AG04450 (cell line): ENCODE measurements around the gene LONP2. TPM values are rescaled to one million over a fixed set of nuclear protein-coding genes. Genes with fewer than 3 reads are reported as not detected.
A peak's percentile ranks its signal among the peaks of the same experiment; 100 is the strongest.

ENCODE experiments used
- CTCF ChIA-PET: fragments of 300-600, 350-600 bp; formaldehyde crosslinking; extraction: SDS; loops from one replicate; lab custom pipeline; 2022; ENCODE audit warnings: antibody characterized with exemption, inconsistent platforms; lab: Charles Lee
- POLR2A ChIA-PET: fragments of 350-600 bp; formaldehyde crosslinking; extraction: SDS; loops from one replicate; lab custom pipeline; 2021; ENCODE audit warnings: antibody characterized with exemption, inconsistent platforms; lab: Yijun Ruan, JAX
- DNase-seq: peaks from one replicate; pipeline ENCODE4 v3.0.0-alpha.2; 2011; ENCODE audit warnings: low read depth, low spot score
- H3K27ac ChIP-seq: one replicate; pipeline ENCODE4 v1.5.1; 2012; ENCODE audit warnings: low read depth, low read length, control low read depth
- H3K27me3 ChIP-seq: one replicate; pipeline ENCODE4 v1.6.0; 2012; ENCODE audit warnings: low read length; ENCODE audit not compliant: control insufficient read depth, insufficient read depth
- H3K4me3 ChIP-seq: 2 replicates; pipeline ENCODE4 v1.5.1; 2011; ENCODE audit warnings: mild to moderate bottlenecking, low read depth, low read length, control low read depth
- H3K9me3 ChIP-seq: 2 replicates; pipeline ENCODE4 v1.5.1; 2012; ENCODE audit warnings: low read length; ENCODE audit not compliant: control insufficient read depth, insufficient read depth
- polyA plus RNA-seq: library from polyadenylated mRNA; depleted of rRNA; stranded (reverse); fragments of >200 nt; gene quantifications from 2 replicates; pipeline ENCODE4 v1.2.3, GENCODE V29; 2011
- TF ChIP-seq, protein P1 (sequence below): IDR thresholded peaks from 2 replicates; pipeline ENCODE4 v1.5.1; 2011; ENCODE audit warnings: low read depth, low read length, control low read depth, inconsistent platforms

LONP2 gene
- polyA plus RNA-seq, 1 experiment = 63.7 TPM

DNA sequence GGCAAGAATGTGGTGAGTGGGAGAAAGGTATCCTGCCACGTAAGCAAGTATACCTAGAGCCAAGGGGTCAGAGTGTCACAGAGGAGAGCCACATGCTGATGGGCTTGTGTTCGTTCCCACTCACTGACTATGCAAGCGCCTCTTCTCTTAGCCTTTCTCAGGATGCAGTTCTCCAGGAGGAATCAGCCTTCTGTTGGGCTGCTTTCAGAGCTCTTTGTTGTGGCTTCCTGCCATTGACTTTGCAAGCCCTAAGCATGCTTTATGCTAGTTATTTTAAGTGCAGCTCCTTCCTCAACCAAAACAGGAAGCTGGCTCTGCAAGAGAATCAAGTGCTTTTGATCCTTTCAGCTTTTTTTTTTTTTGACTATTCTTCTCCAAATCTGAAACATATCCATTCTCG, 74.5 kb downstream of the LONP2 start:
- no peak for DNase-seq
- POLR2A ChIA-PET = interaction anchor here (0.6 kb wide), 1 partner anchor 28 kb away, joined by 3 read pairs; no protein-coding TSS in a partner anchor
- no peak overlapping the region for H3K27ac ChIP-seq

DNA sequence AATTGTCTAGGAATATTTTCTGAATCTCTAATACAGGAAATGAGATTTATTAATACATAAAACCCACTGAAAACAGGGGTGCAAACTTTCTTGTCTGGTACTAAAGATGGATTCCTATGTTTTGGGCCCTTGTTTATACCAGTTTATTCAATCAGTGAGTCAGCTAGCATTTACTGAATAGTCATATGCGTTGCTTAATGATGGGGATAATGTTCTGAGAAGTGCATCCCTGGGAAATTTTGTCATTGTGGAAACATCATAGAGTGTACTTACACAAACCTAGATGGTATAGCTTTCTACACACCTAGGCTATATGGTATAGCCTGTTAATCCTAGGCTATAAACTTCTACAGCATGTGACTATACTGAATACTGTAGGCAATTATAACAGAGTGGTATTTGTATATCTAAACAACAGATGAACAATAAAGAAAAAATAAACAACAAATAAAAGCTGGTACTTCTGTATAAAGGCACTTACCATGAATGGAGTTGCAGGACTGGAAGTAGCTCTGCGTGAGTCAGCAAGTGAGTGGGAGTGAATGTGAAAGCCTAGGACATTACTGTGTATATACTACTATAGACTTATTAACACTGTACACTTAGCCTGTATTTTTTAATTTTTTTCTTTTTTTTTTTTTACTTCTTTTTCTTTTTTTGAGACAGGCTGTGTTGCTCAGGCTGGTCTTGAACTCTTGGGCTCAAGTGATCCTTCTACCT, 77.4 kb downstream of the LONP2 start:
- Histone ChIP-seq H3K27ac (peak overlapping the region; percentile 59), H3K4me3 (no peak overlapping the region), H3K9me3 (no peaks in the 10 kb centered on the region), H3K27me3 (no peaks in the 10 kb centered on the region)
- DNase-seq = no peak
- ChIA-PET POLR2A (interaction anchor here (0.6 kb wide), 1 partner anchor 52 kb away, joined by 3 read pairs; no protein-coding TSS in a partner anchor), CTCF (interaction anchor here (1.0 to 1.3 kb wide), 3 partner anchors 31 to 302 kb away, joined by 3 to 8 read pairs (median 3); no protein-coding TSS in a partner anchor)
- TF ChIP-seq, protein P1, sequence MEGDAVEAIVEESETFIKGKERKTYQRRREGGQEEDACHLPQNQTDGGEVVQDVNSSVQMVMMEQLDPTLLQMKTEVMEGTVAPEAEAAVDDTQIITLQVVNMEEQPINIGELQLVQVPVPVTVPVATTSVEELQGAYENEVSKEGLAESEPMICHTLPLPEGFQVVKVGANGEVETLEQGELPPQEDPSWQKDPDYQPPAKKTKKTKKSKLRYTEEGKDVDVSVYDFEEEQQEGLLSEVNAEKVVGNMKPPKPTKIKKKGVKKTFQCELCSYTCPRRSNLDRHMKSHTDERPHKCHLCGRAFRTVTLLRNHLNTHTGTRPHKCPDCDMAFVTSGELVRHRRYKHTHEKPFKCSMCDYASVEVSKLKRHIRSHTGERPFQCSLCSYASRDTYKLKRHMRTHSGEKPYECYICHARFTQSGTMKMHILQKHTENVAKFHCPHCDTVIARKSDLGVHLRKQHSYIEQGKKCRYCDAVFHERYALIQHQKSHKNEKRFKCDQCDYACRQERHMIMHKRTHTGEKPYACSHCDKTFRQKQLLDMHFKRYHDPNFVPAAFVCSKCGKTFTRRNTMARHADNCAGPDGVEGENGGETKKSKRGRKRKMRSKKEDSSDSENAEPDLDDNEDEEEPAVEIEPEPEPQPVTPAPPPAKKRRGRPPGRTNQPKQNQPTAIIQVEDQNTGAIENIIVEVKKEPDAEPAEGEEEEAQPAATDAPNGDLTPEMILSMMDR = no peak

More for the DNA sequence above, 74.5 kb downstream of the LONP2 start:
- H3K27me3 ChIP-seq = no peaks in the 10 kb centered on the region
- CTCF ChIA-PET = interaction anchor here (0.6 to 1.6 kb wide), 3 partner anchors 228 to 920 kb away, joined by 3 to 4 read pairs (median 3); no protein-coding TSS in a partner anchor
- H3K9me3 ChIP-seq = no peaks in the 10 kb centered on the region
- no peak overlapping the region for H3K4me3 ChIP-seq
- TF ChIP-seq, protein P1 = no peak

DNA sequence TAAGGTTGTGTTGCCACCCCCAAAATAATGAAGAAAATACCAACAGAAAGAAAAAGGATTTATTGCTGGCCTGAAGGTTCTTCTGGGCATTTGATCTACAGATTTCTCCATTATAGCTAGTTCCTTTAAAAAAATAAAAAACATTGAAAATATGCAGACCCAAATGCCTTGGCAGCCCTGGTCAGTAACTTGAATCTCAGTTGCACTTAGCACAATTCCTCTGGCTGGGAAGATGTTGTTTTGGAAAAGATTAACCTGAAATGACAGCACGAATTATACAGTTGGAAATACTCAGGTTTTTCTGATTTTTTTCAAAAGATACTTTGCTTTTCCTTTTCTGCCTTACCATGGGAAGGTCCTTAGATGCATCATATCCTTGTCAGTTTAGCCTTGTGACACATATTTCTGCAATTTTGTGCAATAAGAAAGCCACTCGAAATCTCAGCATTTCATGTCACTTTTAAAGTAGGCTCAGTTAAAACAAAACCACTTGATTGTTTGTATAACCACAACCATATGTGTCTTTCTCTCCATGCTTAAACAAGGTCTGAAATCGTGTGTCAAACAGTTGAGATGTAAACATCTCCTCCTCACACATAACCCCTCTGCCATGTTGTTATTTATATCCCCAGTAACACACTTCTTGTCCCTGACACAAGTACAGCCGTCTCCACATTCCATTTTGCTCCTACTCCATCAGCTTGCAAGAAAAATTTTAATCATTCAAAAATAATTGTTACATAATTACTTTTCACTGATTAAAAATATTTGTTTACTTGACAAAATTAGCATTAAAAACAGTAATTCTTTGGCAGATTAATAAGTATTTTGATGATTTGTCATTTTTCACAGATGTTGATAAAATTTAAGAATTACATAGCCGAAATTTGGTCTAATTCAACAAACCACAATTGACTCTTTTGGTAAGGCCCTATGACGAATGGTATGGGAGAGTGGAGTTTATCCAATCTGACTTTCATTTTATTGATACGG, 80.0 kb downstream of the LONP2 start:
- H3K4me3 ChIP-seq = no peak overlapping the region
- POLR2A ChIA-PET = no interaction called here
- TF ChIP-seq, protein P1 = no peak
- H3K9me3 ChIP-seq = no peaks in the 10 kb centered on the region
- CTCF ChIA-PET = interaction anchor here (2.5 kb wide), 1 partner anchor 299 kb away, joined by 11 read pairs; no protein-coding TSS in a partner anchor
- DNase-seq = no peak
- H3K27me3 ChIP-seq = no peaks in the 10 kb centered on the region
- no peak overlapping the region for H3K27ac ChIP-seq

DNA sequence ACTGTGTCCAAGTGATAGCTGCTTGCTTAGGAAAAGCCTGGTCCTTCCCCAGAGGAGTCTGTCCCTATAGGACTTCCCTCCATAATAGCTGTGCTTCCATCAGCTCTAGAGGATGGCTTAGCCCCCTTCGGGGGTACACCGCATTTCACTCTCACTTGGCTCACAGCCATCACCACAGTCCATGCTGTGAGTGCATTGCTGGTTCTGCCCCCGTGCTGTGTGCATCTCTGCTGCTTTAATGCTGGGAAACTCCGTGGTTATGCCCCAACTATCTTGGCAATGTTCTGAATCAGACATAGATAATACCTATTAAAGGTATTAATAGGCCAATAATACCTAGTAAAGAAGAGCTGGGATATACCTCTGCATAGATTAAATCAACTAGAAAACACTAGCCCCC, 82.8 kb downstream of the LONP2 start:
- no peaks in the 10 kb centered on the region for H3K9me3 ChIP-seq
- TF ChIP-seq, protein P1 = no peak
- POLR2A ChIA-PET = no interaction called here
- H3K27ac ChIP-seq = no peak overlapping the region
- no peak overlapping the region for H3K4me3 ChIP-seq
- H3K27me3 ChIP-seq = no peaks in the 10 kb centered on the region
- CTCF ChIA-PET = interaction anchor here (1.2 kb wide), 1 partner anchor 25 kb away, joined by 3 read pairs; no protein-coding TSS in a partner anchor
- DNase-seq = no peak
